Hepatocyte (in vitro differentiated cells): ENCODE data around the gene B3GAT1. TPM values are rescaled to one million over a fixed set of nuclear protein-coding genes. Genes with fewer than 3 reads are reported as not detected.

Source experiments
- DNase-seq: peaks from one replicate; pipeline ENCODE4 v3.0.0-alpha.2; 2016; ENCODE audit warnings: low spot score
- H2AFZ ChIP-seq: fragments of 200-600 bp; sonication (generic); 2 replicates; pipeline ENCODE4 v1.6.0; 2016; ENCODE audit warnings: antibody characterized with exemption, mild to moderate bottlenecking
- H3K27ac ChIP-seq: fragments of 200-600 bp; sonication (generic); 2 replicates; pipeline ENCODE4 v1.5.1; 2016; ENCODE audit warnings: mild to moderate bottlenecking
- H3K27me3 ChIP-seq: fragments of 200-600 bp; sonication (generic); 2 replicates; pipeline ENCODE4 v1.6.1; 2016
- H3K36me3 ChIP-seq: fragments of 200-600 bp; sonication (generic); replicated peaks from 2 replicates; pipeline ENCODE4 v1.5.1; 2016; ENCODE audit warnings: low read depth; ENCODE audit not compliant: insufficient read depth
- H3K4me1 ChIP-seq: fragments of 200-600 bp; sonication (generic); 2 replicates; pipeline ENCODE4 v1.5.1; 2016; ENCODE audit warnings: mild to moderate bottlenecking, moderate library complexity; ENCODE audit not compliant: insufficient read depth
- H3K4me2 ChIP-seq: fragments of 200-600 bp; sonication (generic); 2 replicates; pipeline ENCODE4 v1.6.0; 2016
- H3K4me3 ChIP-seq: fragments of 200-600 bp; sonication (generic); 2 replicates; pipeline ENCODE4 v1.5.1; 2016; ENCODE audit warnings: mild to moderate bottlenecking
- H3K79me2 ChIP-seq: fragments of 200-600 bp; sonication (generic); 2 replicates; pipeline ENCODE4 v1.6.0; 2017; ENCODE audit warnings: mild to moderate bottlenecking
- H3K9me2 ChIP-seq: fragments of 200-600 bp; sonication (generic); replicated peaks from 2 replicates; pipeline ENCODE4 v1.6.0; 2017; ENCODE audit warnings: mild to moderate bottlenecking; ENCODE audit not compliant: insufficient read depth
- H3K9me3 ChIP-seq: fragments of 200-600 bp; sonication (generic); 2 replicates; pipeline ENCODE4 v1.5.1; 2016; ENCODE audit warnings: low read depth, mild to moderate bottlenecking
- H4K20me1 ChIP-seq: fragments of 200-600 bp; sonication (generic); 2 replicates; pipeline ENCODE4 v1.6.0; 2016; ENCODE audit warnings: mild to moderate bottlenecking; ENCODE audit not compliant: insufficient read depth, poor library complexity, severe bottlenecking
- EZH2 ChIP-seq: fragments of 200-600 bp; sonication (generic); IDR thresholded peaks from 2 replicates; pipeline ENCODE4 v1.6.1; 2016; ENCODE audit warnings: antibody characterized with exemption, mild to moderate bottlenecking, borderline replicate concordance
- EZH2phosphoT487 ChIP-seq: fragments of 200-600 bp; sonication (generic); IDR thresholded peaks from one replicate; pipeline ENCODE4 v1.6.1; 2018; ENCODE audit warnings: antibody characterized with exemption, mild to moderate bottlenecking, low read depth, moderate library complexity; ENCODE audit not compliant: unreplicated experiment, severe bottlenecking
- WGBS: methylation state at CpG from one replicate; pipeline ENCODE4 v1.1.6; 2016; ENCODE audit warnings: low lambda C conversion rate; ENCODE audit errors: missing lambda C conversion rate; 5-methylcytosine and 5-hydroxymethylcytosine counted together
- polyA plus RNA-seq: library from polyadenylated mRNA; unstranded; fragments of >200 nt; fragmentation: Nextera tagmentation; extraction: Ambion mirVana; gene quantifications from 2 replicates; pipeline ENCODE4 v1.2.1, GENCODE V29; 2016
- total RNA-seq: library from RNA; depleted of rRNA; stranded (reverse); fragments of >200 nt; gene quantifications from 2 replicates; pipeline ENCODE4 v1.2.3, GENCODE V29; 2014
- TF ChIP-seq, protein P1 (sequence below): fragments of 200-600 bp; sonication (generic); IDR thresholded peaks from 2 replicates; pipeline ENCODE4 v1.5.1; 2016; ENCODE audit warnings: antibody characterized with exemption, mild to moderate bottlenecking; ENCODE audit not compliant: poor library complexity

Gene B3GAT1
- total and polyA plus RNA-seq, 2 experiments from 2014 or later, result 0.17 to 0.40 TPM

DNA sequence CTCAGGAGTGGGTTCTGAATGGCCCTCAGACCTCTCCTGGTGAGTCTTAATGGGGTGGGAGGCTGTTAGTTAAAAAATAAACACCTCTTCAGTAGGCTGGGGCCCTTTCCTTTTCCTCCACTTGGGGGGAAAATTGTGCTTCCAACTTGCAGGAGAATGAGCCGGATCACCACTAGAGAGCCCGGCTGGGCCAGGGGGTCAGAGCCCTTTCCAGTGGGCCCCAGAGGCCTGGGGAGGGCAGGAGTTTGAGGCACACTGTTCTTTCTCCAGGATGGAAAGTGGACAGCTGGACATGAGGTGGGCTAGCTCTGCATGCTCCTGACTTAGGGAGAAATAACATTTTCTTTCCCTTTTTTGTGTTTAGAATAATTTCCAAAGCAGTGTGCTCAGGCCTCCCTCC, 32.8 kb downstream of the B3GAT1 start:
- Histone ChIP-seq H3K27ac (no peak overlapping the region), H4K20me1 (no peaks in the 10 kb centered on the region), H3K4me3 (no peak overlapping the region), H3K9me2 (no peaks in the 10 kb centered on the region), H3K27me3 (no peaks in the 10 kb centered on the region), H3K4me1 (no peaks in the 10 kb centered on the region), H3K9me3 (no peaks in the 10 kb centered on the region), H3K4me2 (no peak overlapping the region), H3K36me3 (no peaks in the 10 kb centered on the region), H2AFZ (no peak overlapping the region), H3K79me2 (no peaks in the 10 kb centered on the region)
- TF ChIP-seq EZH2phosphoT487 (no peak), EZH2 (no peak)
- TF ChIP-seq, protein P1, sequence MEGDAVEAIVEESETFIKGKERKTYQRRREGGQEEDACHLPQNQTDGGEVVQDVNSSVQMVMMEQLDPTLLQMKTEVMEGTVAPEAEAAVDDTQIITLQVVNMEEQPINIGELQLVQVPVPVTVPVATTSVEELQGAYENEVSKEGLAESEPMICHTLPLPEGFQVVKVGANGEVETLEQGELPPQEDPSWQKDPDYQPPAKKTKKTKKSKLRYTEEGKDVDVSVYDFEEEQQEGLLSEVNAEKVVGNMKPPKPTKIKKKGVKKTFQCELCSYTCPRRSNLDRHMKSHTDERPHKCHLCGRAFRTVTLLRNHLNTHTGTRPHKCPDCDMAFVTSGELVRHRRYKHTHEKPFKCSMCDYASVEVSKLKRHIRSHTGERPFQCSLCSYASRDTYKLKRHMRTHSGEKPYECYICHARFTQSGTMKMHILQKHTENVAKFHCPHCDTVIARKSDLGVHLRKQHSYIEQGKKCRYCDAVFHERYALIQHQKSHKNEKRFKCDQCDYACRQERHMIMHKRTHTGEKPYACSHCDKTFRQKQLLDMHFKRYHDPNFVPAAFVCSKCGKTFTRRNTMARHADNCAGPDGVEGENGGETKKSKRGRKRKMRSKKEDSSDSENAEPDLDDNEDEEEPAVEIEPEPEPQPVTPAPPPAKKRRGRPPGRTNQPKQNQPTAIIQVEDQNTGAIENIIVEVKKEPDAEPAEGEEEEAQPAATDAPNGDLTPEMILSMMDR, result no peak
- WGBS, result 82% methylated on average over 2 of the region's 2 CpGs
- no peak for DNase-seq

DNA sequence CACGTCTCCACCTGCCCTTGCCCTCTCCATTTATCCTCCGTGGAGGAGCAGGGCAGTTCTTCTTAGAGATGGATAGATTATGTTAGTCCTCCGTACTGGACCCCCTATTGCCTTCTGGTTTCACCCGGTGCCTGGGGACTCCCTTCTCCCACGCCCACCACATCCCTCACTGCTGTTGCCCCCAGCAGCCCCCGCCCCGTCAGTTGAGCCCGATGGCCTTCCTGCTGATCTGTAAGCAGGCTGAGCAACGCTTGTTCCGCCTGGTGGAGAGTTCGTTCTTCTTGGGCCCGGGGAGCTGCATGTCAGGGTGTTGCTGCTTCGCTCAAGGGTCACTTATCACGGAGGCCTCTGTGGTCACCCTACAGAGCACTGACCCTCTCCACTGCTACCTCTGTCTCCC, 34.2 kb downstream of the B3GAT1 start:
- Histone ChIP-seq H3K36me3 (no peaks in the 10 kb centered on the region), H2AFZ (no peak overlapping the region), H3K27ac (no peak overlapping the region), H4K20me1 (no peaks in the 10 kb centered on the region), H3K4me1 (no peaks in the 10 kb centered on the region), H3K4me3 (no peak overlapping the region), H3K79me2 (no peaks in the 10 kb centered on the region), H3K9me3 (no peaks in the 10 kb centered on the region), H3K27me3 (no peaks in the 10 kb centered on the region), H3K9me2 (no peaks in the 10 kb centered on the region), H3K4me2 (no peak overlapping the region)
- TF ChIP-seq, protein P1, result no peak
- TF ChIP-seq EZH2phosphoT487 (no peak), EZH2 (no peak)
- DNase-seq, result no peak
- WGBS, result 90% methylated on average over 14 of the region's 14 CpGs

DNA sequence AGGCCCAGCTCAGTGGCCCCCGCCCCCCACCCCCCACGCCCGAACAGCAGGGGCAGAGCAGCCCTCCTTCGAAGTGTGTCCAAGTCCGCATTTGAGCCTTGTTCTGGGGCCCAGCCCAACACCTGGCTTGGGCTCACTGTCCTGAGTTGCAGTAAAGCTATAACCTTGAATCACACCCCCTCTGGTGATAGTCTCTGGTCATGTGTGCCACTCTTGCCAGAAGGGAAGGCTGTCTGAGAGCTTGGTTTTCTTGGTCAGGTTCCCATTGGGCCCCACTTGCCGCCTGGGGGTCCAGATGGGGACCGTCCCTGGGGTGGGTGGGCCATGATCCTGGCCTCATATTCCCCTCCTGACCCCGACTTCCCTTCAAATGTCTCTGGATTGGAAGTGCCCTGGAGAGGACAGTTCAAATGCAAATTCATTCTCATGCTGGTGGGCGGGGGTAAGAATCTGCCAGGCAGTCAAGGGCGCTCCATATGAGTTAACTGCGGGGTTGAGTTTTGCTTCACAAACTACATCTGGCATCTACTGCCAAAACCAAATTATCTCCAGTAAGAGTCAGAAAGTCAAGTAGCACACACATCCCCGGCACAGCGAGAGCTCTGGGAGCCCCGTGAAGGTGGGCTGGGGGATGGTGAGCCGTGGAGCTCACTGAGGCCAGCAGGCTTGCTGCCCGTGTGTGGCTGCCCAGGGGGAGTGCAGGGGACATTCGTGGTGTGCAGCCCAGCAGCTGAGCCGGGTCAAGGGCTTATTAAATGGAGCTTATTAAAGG, 35.7 kb downstream of the B3GAT1 start:
- H3K27me3 ChIP-seq, result no peaks in the 10 kb centered on the region
- no peaks in the 10 kb centered on the region for H3K79me2 ChIP-seq
- no peak overlapping the region for H3K27ac ChIP-seq
- H3K4me3 ChIP-seq, result no peak overlapping the region
- H2AFZ ChIP-seq, result no peak overlapping the region
- no peak overlapping the region for H3K4me2 ChIP-seq
- H4K20me1 ChIP-seq, result no peaks in the 10 kb centered on the region
- H3K9me3 ChIP-seq, result no peaks in the 10 kb centered on the region
- TF ChIP-seq, protein P1, result no peak
- TF ChIP-seq EZH2 (no peak), EZH2phosphoT487 (no peak)
- 81% methylated on average over 17 of the region's 18 CpGs for WGBS
- H3K4me1 ChIP-seq, result no peaks in the 10 kb centered on the region
- no peak for DNase-seq
- H3K9me2 ChIP-seq, result no peaks in the 10 kb centered on the region
- no peaks in the 10 kb centered on the region for H3K36me3 ChIP-seq
